ENCODE results near the gene SFRP5. TPM values are rescaled to one million over a fixed set of nuclear protein-coding genes. Genes with fewer than 3 reads are reported as not detected.

The SFRP5 gene
- total and polyA plus RNA-seq, 4 donors, result 0.36 to 8.8 (median 2.6) TPM

DNA sequence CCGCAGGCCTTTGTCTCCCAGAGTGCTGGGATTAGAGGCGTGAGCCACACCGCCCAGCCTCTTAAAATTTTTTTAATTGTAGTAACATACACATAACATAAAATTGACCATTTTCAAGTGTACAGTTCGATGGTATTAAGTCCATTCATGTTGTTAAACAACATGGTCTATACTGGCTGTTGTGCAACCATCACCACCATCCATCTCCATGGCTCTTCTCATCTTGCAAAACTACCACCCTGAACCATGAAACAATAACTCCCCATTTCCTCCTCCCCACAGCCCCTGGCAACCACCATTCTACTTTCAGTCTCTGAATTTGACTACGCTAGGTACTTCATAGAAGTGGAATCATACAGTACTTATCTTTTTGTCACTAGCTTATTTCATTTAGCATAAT, 42.8 kb downstream of the SFRP5 start:
- no peak for ATAC-seq (ENCODE audit: low FRiP score)
- 96 to 97% methylated on average over 5 of the region's 5 CpGs for WGBS, 2 donors
- intact Hi-C loops (cut with DNase I), result no loop called here
- peaks cover 0 to 6% of the 10 kb centered on the region in 2 donors for H3K4me1 ChIP-seq (ENCODE audit: control insufficient read depth in 1 of 2, insufficient read depth in 2 of 2, low read length in 2 of 2)
- H3K27ac ChIP-seq (ENCODE audit: low read depth in 1 of 2, low read length in 2 of 2), result no peak overlapping the region
- peak in 1 of 2 donors; percentile 12 for DNase-seq
- no peaks in the 10 kb centered on the region for H3K36me3 ChIP-seq (ENCODE audit: control insufficient read depth in 1 of 2, insufficient read depth in 2 of 2, low read length in 1 of 2)
- H3K4me3 ChIP-seq (ENCODE audit: low read length in 2 of 2), result no peak overlapping the region
- H3K9me3 ChIP-seq (ENCODE audit: control insufficient read depth, low read length), result no peaks in the 10 kb centered on the region
- H3K27me3 ChIP-seq (ENCODE audit: control insufficient read depth in 1 of 2, insufficient read depth in 2 of 2, low read length in 1 of 2), result no peaks in the 10 kb centered on the region

DNA sequence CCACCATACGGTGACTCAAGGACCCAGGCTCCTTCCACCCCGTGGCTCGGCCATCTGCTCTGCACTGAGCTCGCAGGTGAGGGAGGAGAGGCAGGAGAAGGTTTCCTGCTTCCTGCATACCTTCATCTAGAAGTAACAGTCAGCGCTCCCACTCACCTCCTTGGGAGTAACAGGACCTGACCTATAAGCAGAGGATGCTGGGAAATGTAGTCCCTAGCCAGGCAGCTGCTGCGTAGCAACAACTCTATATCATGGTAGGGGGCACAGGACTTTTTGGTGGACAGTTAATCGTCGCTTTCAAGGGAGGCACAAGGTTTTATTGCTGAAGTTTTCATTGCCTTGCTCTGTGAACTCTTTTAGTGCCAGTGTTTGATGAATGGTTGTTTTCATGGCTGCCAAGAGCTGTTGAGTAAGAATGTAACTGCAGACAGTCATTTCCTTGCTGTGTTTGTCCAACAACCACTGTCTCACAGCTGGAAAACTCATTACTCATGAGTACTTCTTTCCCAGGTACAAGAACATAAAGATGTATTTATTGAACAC, 45.1 kb downstream of the SFRP5 start:
- no peaks in the 10 kb centered on the region for H3K9me3 ChIP-seq (ENCODE audit: control insufficient read depth, low read length)
- no peaks in the 10 kb centered on the region for H3K27me3 ChIP-seq (ENCODE audit: control insufficient read depth in 1 of 2, insufficient read depth in 2 of 2, low read length in 1 of 2)
- H3K27ac ChIP-seq (ENCODE audit: low read depth in 1 of 2, low read length in 2 of 2), result peak overlapping the region; percentile 22 to 97
- DNase-seq (peak in 1 of 2 donors; percentile 62), ATAC-seq (ENCODE audit: low FRiP score) (peak; percentile 58)
- H3K36me3 ChIP-seq (ENCODE audit: control insufficient read depth in 1 of 2, insufficient read depth in 2 of 2, low read length in 1 of 2), result no peaks in the 10 kb centered on the region
- 32 to 37% methylated on average over 8 of the region's 8 CpGs for WGBS, 2 donors
- intact Hi-C loops (cut with DNase I), result no loop called here
- H3K4me3 ChIP-seq (ENCODE audit: low read length in 2 of 2), result no peak overlapping the region
- peaks cover 0 to 6% of the 10 kb centered on the region in 2 donors for H3K4me1 ChIP-seq (ENCODE audit: control insufficient read depth in 1 of 2, insufficient read depth in 2 of 2, low read length in 2 of 2)

DNA sequence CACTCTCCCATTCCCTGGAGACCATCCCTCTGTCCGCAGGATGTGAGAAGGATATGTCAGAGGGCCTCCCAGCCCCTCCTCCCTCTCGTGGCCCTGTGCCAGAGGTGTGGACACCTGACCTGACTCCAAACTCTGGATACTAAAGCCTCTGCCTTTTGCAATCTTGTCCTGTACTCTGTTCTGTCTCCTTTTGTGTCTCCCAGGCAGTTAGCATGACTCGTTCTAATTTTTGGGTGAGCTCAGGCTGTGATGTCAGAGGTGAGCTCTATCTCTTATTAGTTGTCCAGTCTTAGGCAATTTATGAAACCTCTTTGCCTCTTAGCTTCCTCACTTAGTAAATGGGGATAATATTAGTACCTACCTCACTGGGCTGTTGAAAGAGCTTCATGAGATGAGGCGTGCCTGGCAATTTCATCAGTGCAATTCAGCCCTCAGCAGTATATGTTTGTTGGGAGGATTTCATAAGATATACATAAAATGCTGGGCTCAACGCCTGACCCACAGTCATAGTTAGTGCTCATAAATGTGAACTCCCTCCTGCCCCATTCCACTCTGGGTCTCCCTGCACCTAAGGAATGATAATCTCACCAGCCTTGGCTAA, 47.4 kb downstream of the SFRP5 start:
- no peaks in the 10 kb centered on the region for H3K36me3 ChIP-seq (ENCODE audit: control insufficient read depth in 1 of 2, insufficient read depth in 2 of 2, low read length in 1 of 2)
- intact Hi-C loops (cut with DNase I), result no loop called here
- 65 to 70% methylated on average over 5 of the region's 5 CpGs for WGBS, 2 donors
- peaks cover 0 to 6% of the 10 kb centered on the region in 2 donors for H3K4me1 ChIP-seq (ENCODE audit: control insufficient read depth in 1 of 2, insufficient read depth in 2 of 2, low read length in 2 of 2)
- no peak for ATAC-seq (ENCODE audit: low FRiP score)
- DNase-seq, result peak in 1 of 2 donors; percentile 79
- H3K27ac ChIP-seq (ENCODE audit: low read depth in 1 of 2, low read length in 2 of 2), result no peak overlapping the region
- H3K9me3 ChIP-seq (ENCODE audit: control insufficient read depth, low read length), result no peaks in the 10 kb centered on the region
- no peak overlapping the region for H3K4me3 ChIP-seq (ENCODE audit: low read length in 2 of 2)
- no peaks in the 10 kb centered on the region for H3K27me3 ChIP-seq (ENCODE audit: control insufficient read depth in 1 of 2, insufficient read depth in 2 of 2, low read length in 1 of 2)

DNA sequence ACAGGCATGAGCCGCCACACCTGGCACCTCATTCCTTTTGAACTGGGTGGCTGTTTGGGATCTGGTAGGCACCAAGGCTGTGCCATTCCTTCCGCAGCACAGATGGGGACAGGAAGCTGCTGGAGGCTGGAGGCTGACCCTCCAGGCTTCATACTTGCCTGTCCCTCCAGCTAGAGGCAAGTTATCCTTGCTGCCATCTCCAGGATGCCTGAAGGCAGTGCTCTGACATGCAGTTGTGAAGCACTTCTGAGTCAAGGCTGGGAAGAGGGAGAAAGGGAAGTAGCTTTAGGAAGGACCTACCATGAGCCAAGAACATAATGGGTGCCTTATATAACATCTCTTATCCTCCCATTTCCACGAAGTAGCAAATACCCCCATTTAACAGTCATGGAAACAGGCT, 48.8 kb downstream of the SFRP5 start:
- 89 to 93% methylated on average over 3 of the region's 3 CpGs for WGBS, 2 donors
- H3K36me3 ChIP-seq (ENCODE audit: control insufficient read depth in 1 of 2, insufficient read depth in 2 of 2, low read length in 1 of 2), result no peaks in the 10 kb centered on the region
- intact Hi-C loops (cut with DNase I), result no loop called here
- no peaks in the 10 kb centered on the region for H3K9me3 ChIP-seq (ENCODE audit: control insufficient read depth, low read length)
- no peak overlapping the region for H3K4me3 ChIP-seq (ENCODE audit: low read length in 2 of 2)
- H3K27me3 ChIP-seq (ENCODE audit: control insufficient read depth in 1 of 2, insufficient read depth in 2 of 2, low read length in 1 of 2), result no peaks in the 10 kb centered on the region
- DNase-seq (peak in 1 of 2 donors; percentile 61), ATAC-seq (ENCODE audit: low FRiP score) (no peak)
- H3K4me1 ChIP-seq (ENCODE audit: control insufficient read depth in 1 of 2, insufficient read depth in 2 of 2, low read length in 2 of 2), result peaks cover 0 to 6% of the 10 kb centered on the region in 2 donors
- no peak overlapping the region for H3K27ac ChIP-seq (ENCODE audit: low read depth in 1 of 2, low read length in 2 of 2)

DNA sequence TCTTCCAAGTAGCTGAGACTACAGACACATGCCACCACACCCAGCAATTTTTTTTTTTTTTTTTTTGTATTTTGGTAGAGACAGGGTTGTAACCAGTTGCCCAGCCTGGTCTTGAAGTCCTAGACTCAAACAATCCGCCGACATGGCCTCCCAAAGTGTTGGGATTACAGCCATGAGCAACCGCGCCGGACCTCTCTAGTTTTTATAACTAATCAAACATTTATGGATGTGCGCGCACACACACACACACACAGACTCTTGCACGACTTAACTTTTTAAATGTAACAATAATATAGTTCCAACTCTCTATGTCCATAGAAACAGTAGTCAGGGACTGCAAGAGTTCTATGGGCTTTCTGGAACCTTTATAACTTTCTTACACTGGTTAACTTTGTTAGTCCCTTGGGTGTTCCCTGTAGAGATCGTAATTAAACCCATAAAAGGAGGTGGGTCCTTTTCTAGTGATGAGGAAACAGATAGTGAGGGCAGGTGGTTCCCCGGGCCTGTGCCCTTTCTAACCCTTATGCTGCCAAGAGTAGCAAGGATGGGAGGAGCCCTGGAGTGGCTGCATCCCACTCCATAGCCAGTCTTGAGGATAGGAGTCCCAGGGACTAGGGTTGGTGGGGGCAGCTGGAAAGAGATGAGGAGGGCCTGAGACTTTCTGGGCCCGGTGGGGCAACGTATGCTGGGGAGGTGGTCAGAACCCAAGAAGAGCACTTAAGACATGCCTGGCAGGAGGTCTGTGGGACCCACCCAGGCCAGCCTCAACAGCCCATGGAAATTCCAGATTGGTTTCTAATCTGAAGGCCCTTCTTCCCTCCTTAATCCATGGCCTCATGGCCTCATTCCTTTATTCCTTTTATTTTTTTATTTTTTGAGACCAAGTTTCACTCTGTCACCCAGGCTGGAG, 49.7 kb downstream of the SFRP5 start:
- 73 to 78% methylated on average over 12 of the region's 12 CpGs for WGBS, 2 donors
- Histone ChIP-seq H3K4me3 (ENCODE audit: low read length in 2 of 2) (no peak overlapping the region), H3K36me3 (ENCODE audit: control insufficient read depth in 1 of 2, insufficient read depth in 2 of 2, low read length in 1 of 2) (peaks cover 0 to 2% of the 10 kb centered on the region in 2 donors), H3K4me1 (ENCODE audit: control insufficient read depth in 1 of 2, insufficient read depth in 2 of 2, low read length in 2 of 2) (peaks cover 0 to 6% of the 10 kb centered on the region in 2 donors), H3K27me3 (ENCODE audit: control insufficient read depth in 1 of 2, insufficient read depth in 2 of 2, low read length in 1 of 2) (no peaks in the 10 kb centered on the region), H3K9me3 (ENCODE audit: control insufficient read depth, low read length) (no peaks in the 10 kb centered on the region), H3K27ac (ENCODE audit: low read depth in 1 of 2, low read length in 2 of 2) (no peak overlapping the region)
- no peak for ATAC-seq (ENCODE audit: low FRiP score)
- peak in 1 of 2 donors; percentile 47 for DNase-seq
- intact Hi-C loops (cut with DNase I), result no loop called here

DNA sequence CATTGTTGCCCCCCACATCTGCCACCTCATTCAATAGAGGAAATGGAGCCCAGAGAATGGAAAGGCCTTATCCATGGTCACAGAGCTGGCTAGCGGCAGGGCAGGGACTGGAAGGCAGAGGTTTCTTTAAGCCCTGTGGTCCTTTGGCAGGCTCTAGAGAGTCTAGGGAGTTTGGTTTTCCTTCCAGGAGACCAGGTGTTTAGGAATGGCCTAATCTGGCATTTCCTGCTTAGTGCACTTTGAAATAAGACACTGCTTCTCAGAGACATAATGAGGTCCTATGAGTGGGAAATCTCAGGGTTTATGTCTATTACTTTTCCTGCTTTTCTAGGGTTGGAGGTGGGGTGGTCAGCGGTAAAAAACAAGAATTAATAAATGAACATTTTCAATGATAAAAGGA, 52.2 kb downstream of the SFRP5 start:
- no peak overlapping the region for H3K4me3 ChIP-seq (ENCODE audit: low read length in 2 of 2)
- WGBS, 2 donors, result 93% methylated on average over 2 of the region's 2 CpGs
- H3K4me1 ChIP-seq (ENCODE audit: control insufficient read depth in 1 of 2, insufficient read depth in 2 of 2, low read length in 2 of 2), result no peaks in the 10 kb centered on the region
- H3K27ac ChIP-seq (ENCODE audit: low read depth in 1 of 2, low read length in 2 of 2), result peak overlapping the region in 1 of 2 donors; percentile 5
- DNase-seq, result no peak
- no peak for ATAC-seq (ENCODE audit: low FRiP score)
- intact Hi-C loops (cut with DNase I), result no loop called here
- peaks cover 0 to 2% of the 10 kb centered on the region in 2 donors for H3K36me3 ChIP-seq (ENCODE audit: control insufficient read depth in 1 of 2, insufficient read depth in 2 of 2, low read length in 1 of 2)
- no peaks in the 10 kb centered on the region for H3K9me3 ChIP-seq (ENCODE audit: control insufficient read depth, low read length)
- H3K27me3 ChIP-seq (ENCODE audit: control insufficient read depth in 1 of 2, insufficient read depth in 2 of 2, low read length in 1 of 2), result no peaks in the 10 kb centered on the region

DNA sequence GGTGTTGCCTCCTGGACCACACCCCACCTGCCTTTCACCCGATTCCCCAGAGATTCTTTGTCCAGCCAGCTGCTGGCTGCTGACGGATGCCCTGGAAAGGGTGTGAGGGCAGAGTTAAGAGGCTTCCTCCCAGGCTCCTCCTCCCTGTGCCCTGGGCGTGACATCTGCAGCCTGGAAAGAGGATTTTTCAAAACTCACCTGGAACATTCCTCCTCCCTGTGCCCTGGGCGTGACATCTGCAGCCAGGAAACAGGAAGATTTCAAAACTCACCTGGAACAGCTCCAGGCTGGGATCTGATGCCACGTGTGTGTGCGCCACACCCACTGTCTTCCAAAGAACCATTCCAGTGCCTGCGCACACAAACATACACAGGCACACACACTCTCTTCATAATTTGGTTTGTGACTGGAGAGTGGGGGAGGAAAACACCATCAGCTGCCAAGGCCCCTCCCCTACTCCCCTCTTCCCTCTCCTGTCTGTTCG, 53.1 kb downstream of the SFRP5 start:
- 25 to 28% methylated on average over 8 of the region's 8 CpGs for WGBS, 2 donors
- H3K9me3 ChIP-seq (ENCODE audit: control insufficient read depth, low read length), result no peaks in the 10 kb centered on the region
- peak in 1 of 2 donors; percentile 76 for DNase-seq
- H3K27ac ChIP-seq (ENCODE audit: low read depth in 1 of 2, low read length in 2 of 2), result peak overlapping the region in 1 of 2 donors; percentile 3
- H3K27me3 ChIP-seq (ENCODE audit: control insufficient read depth in 1 of 2, insufficient read depth in 2 of 2, low read length in 1 of 2), result no peaks in the 10 kb centered on the region
- peaks cover 0 to 2% of the 10 kb centered on the region in 2 donors for H3K36me3 ChIP-seq (ENCODE audit: control insufficient read depth in 1 of 2, insufficient read depth in 2 of 2, low read length in 1 of 2)
- H3K4me1 ChIP-seq (ENCODE audit: control insufficient read depth in 1 of 2, insufficient read depth in 2 of 2, low read length in 2 of 2), result no peaks in the 10 kb centered on the region
- H3K4me3 ChIP-seq (ENCODE audit: low read length in 2 of 2), result no peak overlapping the region
- intact Hi-C loops (cut with DNase I), result no loop called here
- no peak for ATAC-seq (ENCODE audit: low FRiP score)

DNA sequence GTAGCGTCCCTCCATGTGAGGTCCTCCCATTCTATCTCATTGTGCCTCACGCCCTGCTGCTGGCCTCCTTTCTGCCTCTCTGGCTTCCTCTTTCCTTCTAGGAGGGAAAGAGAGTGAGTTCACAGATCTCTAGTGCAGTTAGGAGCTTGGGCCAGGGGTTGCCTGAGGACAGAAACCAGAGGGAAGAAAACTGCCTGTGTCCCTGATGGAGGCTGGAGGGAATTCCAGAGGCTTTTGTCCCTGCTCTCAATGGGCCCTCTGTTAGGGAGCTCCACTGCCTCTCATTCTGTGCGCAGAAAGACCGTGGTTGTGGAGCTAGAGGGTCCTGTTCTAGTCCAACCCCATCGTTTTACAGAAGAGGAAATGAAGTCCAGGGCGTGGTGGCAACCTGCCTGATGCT, 53.6 kb downstream of the SFRP5 start:
- no peaks in the 10 kb centered on the region for H3K27me3 ChIP-seq (ENCODE audit: control insufficient read depth in 1 of 2, insufficient read depth in 2 of 2, low read length in 1 of 2)
- no peak for ATAC-seq (ENCODE audit: low FRiP score)
- H3K4me1 ChIP-seq (ENCODE audit: control insufficient read depth in 1 of 2, insufficient read depth in 2 of 2, low read length in 2 of 2), result no peaks in the 10 kb centered on the region
- no peak overlapping the region for H3K4me3 ChIP-seq (ENCODE audit: low read length in 2 of 2)
- 31 to 34% methylated on average over 6 of the region's 6 CpGs for WGBS, 2 donors
- H3K9me3 ChIP-seq (ENCODE audit: control insufficient read depth, low read length), result no peaks in the 10 kb centered on the region
- H3K36me3 ChIP-seq (ENCODE audit: control insufficient read depth in 1 of 2, insufficient read depth in 2 of 2, low read length in 1 of 2), result peaks cover 0 to 2% of the 10 kb centered on the region in 2 donors
- intact Hi-C loops (cut with DNase I), result no loop called here
- peak overlapping the region in 1 of 2 donors; percentile 3 for H3K27ac ChIP-seq (ENCODE audit: low read depth in 1 of 2, low read length in 2 of 2)
- no peak for DNase-seq

All from aorta (tissue), 5 donors.